Measurements from ENCODE around the gene KIF17. TPM values are rescaled to one million over a fixed set of nuclear protein-coding genes. Genes with fewer than 3 reads are reported as not detected.
A peak's percentile ranks its signal among the peaks of the same experiment; 100 is the strongest.
"Not testable (repeated sequence)": the region's sequence is repeated elsewhere in the genome, so short reads cannot be mapped to it uniquely, and the experiment has no call there.

The KIF17 gene
- total and polyA plus RNA-seq, 4 experiments from 2014 or later: not detected

GRCh38 chr1:20718343-20718882 is 606 bp upstream of the KIF17 start:
- H3K27ac ChIP-seq (ENCODE audit: low read depth, low read length); H3K4me1 Mint-ChIP-seq; H3K9me3 ChIP-seq (ENCODE audit: control insufficient read depth in 1 of 2, low read length in 2 of 2); H3K4me1 ChIP-seq (ENCODE audit: insufficient read depth, low read length); H3K36me3 ChIP-seq (ENCODE audit: insufficient read depth, low read length); H3K36me3 Mint-ChIP-seq; DNase-seq; H3K27me3 ChIP-seq (ENCODE audit: insufficient read depth, low read length); H3K9me3 Mint-ChIP-seq; H3K4me3 ChIP-seq (ENCODE audit: low read length in 2 of 2): not testable (repeated sequence)
- Mint-ChIP-seq H3K27me3 (peaks cover 9 to 13% of the 10 kb centered on the region in 2 donors), H3K27ac (peak overlapping the region in 6 of 7 donors; percentile 43 to 87 (median 69)), H3K4me3 (peak overlapping the region; percentile 42 to 85 (median 68))
- ChIA-PET POLR2A (ENCODE audit: partially characterized antibody) (interaction anchor here (0.9 to 2.2 kb wide), 4 partner anchors 12 to 69 kb away, joined by 4 to 9 read pairs (median 6); partner anchors contain the start of genes HP1BP3 and SH2D5), CTCF (ENCODE audit: partially characterized antibody) (interaction anchor here (1.0 to 2.2 kb wide), 2 partner anchors 9 to 57 kb away, joined by 3 to 8 read pairs; partner anchors contain the start of gene DDOST)
- intact Hi-C loops (cut with micrococcal nuclease): loop anchor here (2.0 kb wide), 1 partner anchor 14 kb away; the partner anchor contains the start of gene SH2D5

DNA sequence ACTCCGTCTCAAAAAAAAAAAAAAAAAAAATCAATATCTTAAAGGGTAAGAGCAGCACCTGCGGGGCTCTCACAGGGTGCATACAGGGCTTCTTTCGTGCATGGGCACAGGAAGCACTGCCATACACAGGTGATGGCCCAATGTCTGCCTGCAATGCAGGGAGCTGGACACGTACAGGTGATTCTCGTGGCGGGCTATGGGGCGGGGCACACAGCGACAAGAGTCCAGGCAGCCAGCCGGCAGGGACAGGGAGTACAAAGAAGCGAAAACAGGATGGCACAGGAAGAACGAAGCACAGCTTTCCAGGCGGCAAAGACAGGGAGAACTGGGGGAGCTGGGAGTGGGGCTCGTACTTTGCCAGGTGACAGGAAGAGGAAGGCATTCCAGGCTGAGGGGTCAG is 1.6 kb downstream of the KIF17 start:
- Histone ChIP-seq H3K4me1 (ENCODE audit: insufficient read depth, low read length) (no peaks in the 10 kb centered on the region), H3K27ac (ENCODE audit: low read depth, low read length) (no peak overlapping the region), H3K4me3 (ENCODE audit: low read length in 2 of 2) (no peak overlapping the region), H3K36me3 (ENCODE audit: insufficient read depth, low read length) (no peaks in the 10 kb centered on the region), H3K9me3 (ENCODE audit: control insufficient read depth in 1 of 2, low read length in 2 of 2) (no peaks in the 10 kb centered on the region), H3K27me3 (ENCODE audit: insufficient read depth, low read length) (peaks cover 7% of the 10 kb centered on the region)
- DNase-seq: no peak
- Mint-ChIP-seq H3K36me3 (no peaks in the 10 kb centered on the region), H3K27me3 (peaks cover 9 to 15% of the 10 kb centered on the region in 2 donors), H3K4me1 (peaks cover 0 to 10% (median 6%) of the 10 kb centered on the region in 4 donors), H3K4me3 (peak overlapping the region in 6 of 8 donors; percentile 40 to 76 (median 63)), H3K27ac (peak overlapping the region in 3 of 7 donors; percentile 38 to 79 (median 54)), H3K9me3 (no peaks in the 10 kb centered on the region)
- intact Hi-C loops (cut with micrococcal nuclease): no loop called here
- POLR2A ChIA-PET (ENCODE audit: partially characterized antibody): no interaction called here
- CTCF ChIA-PET (ENCODE audit: partially characterized antibody): no interaction called here

DNA sequence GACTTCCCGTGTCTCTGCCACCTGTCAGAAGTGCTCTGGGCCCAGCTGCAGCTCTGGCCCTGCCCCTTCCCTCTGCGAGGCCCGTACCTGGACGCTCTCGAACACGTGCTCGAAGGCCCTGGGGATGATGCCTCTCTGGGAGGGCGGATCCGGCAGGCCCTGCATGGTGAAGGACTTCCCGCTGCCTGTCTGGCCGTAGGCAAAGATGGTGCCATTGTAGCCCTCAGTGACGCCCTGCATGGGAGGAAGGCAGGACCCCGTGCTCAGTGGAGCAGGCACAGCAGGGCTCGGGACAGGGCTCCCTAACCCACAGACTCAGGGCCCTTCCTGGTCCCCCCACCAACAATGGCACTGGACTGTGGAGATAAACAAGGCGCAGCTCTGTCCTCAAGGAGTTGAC is 2.4 kb downstream of the KIF17 start:
- no peak for DNase-seq
- ChIA-PET POLR2A (ENCODE audit: partially characterized antibody) (no interaction called here), CTCF (ENCODE audit: partially characterized antibody) (interaction anchor here (1.4 kb wide), 1 partner anchor 18 kb away, joined by 5 read pairs; no protein-coding TSS in a partner anchor)
- Mint-ChIP-seq H3K4me3 (no peak overlapping the region), H3K9me3 (no peaks in the 10 kb centered on the region), H3K4me1 (peaks cover 0 to 10% (median 6%) of the 10 kb centered on the region in 4 donors), H3K27ac (peak overlapping the region in 1 of 7 donors; percentile 79), H3K36me3 (no peaks in the 10 kb centered on the region), H3K27me3 (peaks cover 9 to 15% of the 10 kb centered on the region in 2 donors)
- Histone ChIP-seq H3K36me3 (ENCODE audit: insufficient read depth, low read length) (no peaks in the 10 kb centered on the region), H3K4me3 (ENCODE audit: low read length in 2 of 2) (no peak overlapping the region), H3K27me3 (ENCODE audit: insufficient read depth, low read length) (peaks cover 7% of the 10 kb centered on the region), H3K4me1 (ENCODE audit: insufficient read depth, low read length) (no peaks in the 10 kb centered on the region), H3K9me3 (ENCODE audit: control insufficient read depth in 1 of 2, low read length in 2 of 2) (no peaks in the 10 kb centered on the region), H3K27ac (ENCODE audit: low read depth, low read length) (no peak overlapping the region)
- intact Hi-C loops (cut with micrococcal nuclease): no loop called here

GRCh38 chr1:20713440-20713839 is 4.4 kb downstream of the KIF17 start:
- H3K4me1 ChIP-seq (ENCODE audit: insufficient read depth, low read length): no peaks in the 10 kb centered on the region
- intact Hi-C loops (cut with micrococcal nuclease): no loop called here
- DNase-seq: no peak
- no peaks in the 10 kb centered on the region for H3K36me3 ChIP-seq (ENCODE audit: insufficient read depth, low read length)
- H3K27ac Mint-ChIP-seq: no peak overlapping the region
- ChIA-PET CTCF (ENCODE audit: partially characterized antibody) (interaction anchor here (0.7 kb wide), 1 partner anchor 17 kb away, joined by 3 read pairs; no protein-coding TSS in a partner anchor), POLR2A (ENCODE audit: partially characterized antibody) (no interaction called here)
- no peaks in the 10 kb centered on the region for H3K9me3 ChIP-seq (ENCODE audit: control insufficient read depth in 1 of 2, low read length in 2 of 2)
- H3K4me1 Mint-ChIP-seq: peaks cover 0 to 10% (median 2%) of the 10 kb centered on the region in 4 donors
- no peak overlapping the region for H3K4me3 ChIP-seq (ENCODE audit: low read length in 2 of 2)
- H3K4me3 Mint-ChIP-seq: no peak overlapping the region
- no peaks in the 10 kb centered on the region for H3K9me3 Mint-ChIP-seq
- H3K27me3 ChIP-seq (ENCODE audit: insufficient read depth, low read length): peaks cover 7% of the 10 kb centered on the region
- H3K27ac ChIP-seq (ENCODE audit: low read depth, low read length): no peak overlapping the region
- H3K36me3 Mint-ChIP-seq: no peaks in the 10 kb centered on the region
- peaks cover 9 to 13% of the 10 kb centered on the region in 2 donors for H3K27me3 Mint-ChIP-seq

DNA sequence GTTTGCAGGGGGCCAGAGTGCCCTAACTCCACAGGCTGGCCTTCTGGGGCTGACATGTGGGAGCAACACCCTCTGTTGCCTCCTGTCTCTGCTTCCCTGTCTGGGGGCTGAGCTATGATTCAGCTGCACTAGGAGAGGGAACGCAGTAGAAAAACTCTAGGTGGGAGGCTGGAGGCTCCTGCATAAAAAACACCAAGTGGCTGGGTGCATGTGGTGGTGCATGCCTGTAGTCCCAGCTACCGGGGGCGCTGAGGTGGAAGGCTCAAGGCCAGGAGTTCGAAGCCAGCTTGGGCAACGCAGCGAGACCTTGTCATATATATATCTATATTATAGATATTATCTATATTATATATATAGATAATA is 5.6 kb downstream of the KIF17 start:
- intact Hi-C loops (cut with micrococcal nuclease): no loop called here
- H3K27ac Mint-ChIP-seq: no peak overlapping the region
- DNase-seq: no peak
- H3K4me1 ChIP-seq (ENCODE audit: insufficient read depth, low read length): no peaks in the 10 kb centered on the region
- no peak overlapping the region for H3K4me3 ChIP-seq (ENCODE audit: low read length in 2 of 2)
- no peak overlapping the region for H3K27ac ChIP-seq (ENCODE audit: low read depth, low read length)
- peaks cover 9 to 15% of the 10 kb centered on the region in 2 donors for H3K27me3 Mint-ChIP-seq
- H3K9me3 Mint-ChIP-seq: no peaks in the 10 kb centered on the region
- H3K36me3 ChIP-seq (ENCODE audit: insufficient read depth, low read length): no peaks in the 10 kb centered on the region
- no peak overlapping the region for H3K4me3 Mint-ChIP-seq
- H3K4me1 Mint-ChIP-seq: peaks cover 0 to 10% (median 2%) of the 10 kb centered on the region in 4 donors
- no peaks in the 10 kb centered on the region for H3K9me3 ChIP-seq (ENCODE audit: control insufficient read depth in 1 of 2, low read length in 2 of 2)
- POLR2A ChIA-PET (ENCODE audit: partially characterized antibody): no interaction called here
- H3K27me3 ChIP-seq (ENCODE audit: insufficient read depth, low read length): peaks cover 7% of the 10 kb centered on the region
- CTCF ChIA-PET (ENCODE audit: partially characterized antibody): no interaction called here
- no peaks in the 10 kb centered on the region for H3K36me3 Mint-ChIP-seq

- H3K9me3 ChIP-seq (ENCODE audit: control insufficient read depth in 1 of 2, low read length in 2 of 2): no peaks in the 10 kb centered on the region
- peaks cover 0 to 5% (median 2%) of the 10 kb centered on the region in 4 donors for H3K4me1 Mint-ChIP-seq
- H3K4me1 ChIP-seq (ENCODE audit: insufficient read depth, low read length): no peaks in the 10 kb centered on the region
- no peak overlapping the region for H3K27ac Mint-ChIP-seq
- intact Hi-C loops (cut with micrococcal nuclease): no loop called here
- no peak overlapping the region for H3K4me3 ChIP-seq (ENCODE audit: low read length in 2 of 2)
- no peak overlapping the region for H3K27ac ChIP-seq (ENCODE audit: low read depth, low read length)
- ChIA-PET CTCF (ENCODE audit: partially characterized antibody) (no interaction called here), POLR2A (ENCODE audit: partially characterized antibody) (no interaction called here)
- no peaks in the 10 kb centered on the region for H3K36me3 Mint-ChIP-seq
- H3K27me3 Mint-ChIP-seq: peaks cover 7 to 12% of the 10 kb centered on the region in 2 donors
- no peak overlapping the region for H3K4me3 Mint-ChIP-seq
- DNase-seq: no peak
- peaks cover 7% of the 10 kb centered on the region for H3K27me3 ChIP-seq (ENCODE audit: insufficient read depth, low read length)
- no peaks in the 10 kb centered on the region for H3K36me3 ChIP-seq (ENCODE audit: insufficient read depth, low read length)
- no peaks in the 10 kb centered on the region for H3K9me3 Mint-ChIP-seq
Observed at GRCh38 chr1:20711285-20712214, 6.3 kb downstream of the KIF17 start.

Measured in CD4-positive, alpha-beta memory T cell (primary cell).